Pancreas (tissue), 10 donors: ENCODE measurements around the gene PPP2R1A. TPM values are rescaled to one million over a fixed set of nuclear protein-coding genes. Genes with fewer than 3 reads are reported as not detected.
"Not testable (repeated sequence)": the region's sequence is repeated elsewhere in the genome, so short reads cannot be mapped to it uniquely, and the experiment has no call there.

Experiments
- ATAC-seq, 4 donors: fragments of 200-7000 bp; cut with Tn5 transposase; one replicate each; pipeline versions ENCODE4 v1.8.0 to v1.9.1; 2020; ENCODE audit warnings: mild to moderate bottlenecking in 4 of 4, moderate library complexity in 4 of 4
- DNase-seq, 6 donors: peaks; one replicate each; pipeline ENCODE4 v3.0.0-alpha.2; 2020
- FAIRE-seq: peaks from 2 replicates; lab custom pipeline; 2012; peaks lifted over from hg19 to GRCh38; lab: Jason Lieb, UNC
- H3K27ac ChIP-seq, 4 donors: fragments of 200-600 bp; sonication (generic); 1 replicate in 3 of 4; 2 replicates in 1 of 4; pipeline versions ENCODE4 v1.5.0 to v1.8.0; 2020
- H3K27me3 ChIP-seq, 4 donors: fragments of 200-600 bp; one replicate each; pipeline ENCODE4 v1.8.0; 2021
- H3K36me3 ChIP-seq, 3 donors: fragments of 200-600 bp; sonication (generic) in 1 of 3; one replicate each; pipeline versions ENCODE4 v1.5.0 to v1.8.0; 2020 to 2021
- H3K4me1 ChIP-seq, 3 donors: fragments of 200-600 bp; one replicate each; pipeline ENCODE4 v1.8.0; 2021
- H3K4me3 ChIP-seq, 4 donors: fragments of 200-600 bp; sonication (generic) in 2 of 4; one replicate each; pipeline versions ENCODE4 v1.5.0 to v1.8.0; 2020 to 2021
- H3K9me3 ChIP-seq, 4 donors: fragments of 200-600 bp; one replicate each; pipeline ENCODE4 v1.8.0; 2021
- CTCF ChIP-seq, 4 donors: fragments of 200-600 bp; sonication (generic) in 3 of 4; IDR thresholded peaks; one replicate each; pipeline versions ENCODE4 v1.5.0 to v1.8.0; 2021; ENCODE audit warnings: antibody characterized with exemption in 4 of 4
- WGBS, 2 donors: extraction: QIAGEN DNeasy Blood & Tissue Kit; methylation state at CpG; one replicate each; pipeline ENCODE4 v1.1.7; 2013; 5-methylcytosine and 5-hydroxymethylcytosine counted together
- intact Hi-C, 3 donors: fragments of 100-400 bp; cut with DNase I; formaldehyde crosslinking; loops; one replicate each; pipeline versions ENCODE4 v1.11.1 to v1.14.2; 2022
- polyA plus RNA-seq, 2 donors: library from polyadenylated mRNA; stranded (reverse); fragments of 200-250 nt; gene quantifications; one replicate each; pipeline ENCODE4 v1.2.3, GENCODE V29; 2013
- total RNA-seq, 6 donors: library from RNA; stranded (reverse); fragmentation: NEBNext Ultra II Directional in 4 of 6; extraction: Animal tissue kit (Norgen Biotek cat#: 25700) in 4 of 6; gene quantifications; one replicate each; pipeline versions ENCODE4 v1.2.1 to v1.2.4, GENCODE V29; 2021 to 2023
- donor health status: healthy with polysubstance abuse.
- donor health status: DM: no; HTN: no; CAD: no; lungs with moderate emphysema.
- donor health status: DM: no; HTN: no; CAD: no.
- donor health status: control.
- donor health status: control.
- donor health status: Bipolar disorder and iron deficiency.
- donor health status: DM: yes; HTN: yes; CAD: no.
- donor health status: DM: no; HTN: no; CAD: no.
- donor health status: DM: no; HTN: no; CAD: no.
- donor health status: DM: yes; HTN: yes; CAD: no.

PPP2R1A gene
- total and polyA plus RNA-seq, 8 donors = 70.9 to 119 (median 99.1) TPM

GRCh38 chr19:52197964-52198363 lies 8.1 kb downstream of the PPP2R1A start:
- H3K36me3 ChIP-seq = peaks cover 0 to 11% (median 3%) of the 10 kb centered on the region in 3 donors
- ATAC-seq (no peak), FAIRE-seq (no peak), DNase-seq (no peak)
- no peaks in the 10 kb centered on the region for H3K27me3 ChIP-seq
- H3K4me1 ChIP-seq = peaks cover 0 to under 1% (median 0%) of the 10 kb centered on the region in 3 donors
- 83 to 86% methylated on average over 3 of the region's 3 CpGs for WGBS, 2 donors
- no peak for TF ChIP-seq CTCF (IDR thresholded peaks at IDR 0.05)
- H3K4me3 ChIP-seq = no peak overlapping the region
- intact Hi-C loops = no loop called here
- H3K27ac ChIP-seq = no peak overlapping the region
- H3K9me3 ChIP-seq = no peaks in the 10 kb centered on the region

DNA sequence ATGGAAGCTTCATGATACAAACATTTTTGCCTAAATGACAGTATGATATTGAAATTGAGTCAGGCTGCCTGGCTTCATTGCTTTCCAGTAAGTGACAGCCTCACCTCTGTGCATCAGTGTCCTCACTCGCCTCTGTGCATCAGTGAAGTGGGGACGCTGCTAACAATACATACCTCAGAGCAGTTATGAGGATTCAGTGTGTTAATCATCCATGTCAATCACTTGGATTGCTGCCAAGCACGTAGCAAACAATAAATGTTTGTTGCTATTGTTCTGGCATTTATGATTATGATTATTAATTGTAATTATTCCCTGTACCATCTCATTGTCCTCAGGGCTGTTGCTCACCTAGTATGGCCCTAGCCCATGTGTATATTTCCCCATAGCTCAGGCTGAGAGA lies 8.8 kb downstream of the PPP2R1A start:
- no peak overlapping the region for H3K27ac ChIP-seq
- peaks cover 0 to 18% (median 4%) of the 10 kb centered on the region in 3 donors for H3K36me3 ChIP-seq
- no peak overlapping the region for H3K4me3 ChIP-seq
- no peak for ATAC-seq
- no peak for DNase-seq
- no peaks in the 10 kb centered on the region for H3K27me3 ChIP-seq
- H3K4me1 ChIP-seq = no peaks in the 10 kb centered on the region
- no peaks in the 10 kb centered on the region for H3K9me3 ChIP-seq
- WGBS, 2 donors = 51 to 56% methylated on average over 3 of the region's 3 CpGs
- intact Hi-C loops = no loop called here
- FAIRE-seq = no peak
- TF ChIP-seq CTCF (IDR thresholded peaks at IDR 0.05) = no peak

GRCh38 chr19:52200044-52200443 lies 10.2 kb downstream of the PPP2R1A start:
- DNase-seq = no peak
- peak in 3 of 4 donors; percentile 38 to 56 (median 52) for ATAC-seq
- no peak overlapping the region for H3K27ac ChIP-seq

GRCh38 chr19:52200755-52201391 lies 11.0 kb downstream of the PPP2R1A start:
- peaks cover 0 to 35% (median 4%) of the 10 kb centered on the region in 3 donors for H3K36me3 ChIP-seq
- H3K9me3 ChIP-seq, ATAC-seq, intact Hi-C loops, H3K27me3 ChIP-seq, H3K4me1 ChIP-seq, H3K27ac ChIP-seq, H3K4me3 ChIP-seq, DNase-seq, FAIRE-seq: not testable (repeated sequence)
- WGBS, 2 donors = 63 to 65% methylated on average over 17 of the region's 17 CpGs

More at GRCh38 chr19:52200044-52200443, 10.2 kb downstream of the PPP2R1A start:
- TF ChIP-seq CTCF (IDR thresholded peaks at IDR 0.05) = no peak
- FAIRE-seq = no peak
- WGBS, 2 donors = 63 to 69% methylated on average over 7 of the region's 7 CpGs
- intact Hi-C loops = no loop called here
- no peaks in the 10 kb centered on the region for H3K27me3 ChIP-seq
- no peaks in the 10 kb centered on the region for H3K4me1 ChIP-seq
- no peaks in the 10 kb centered on the region for H3K9me3 ChIP-seq
- H3K36me3 ChIP-seq = peaks cover 0 to 29% (median 4%) of the 10 kb centered on the region in 3 donors
- no peak overlapping the region for H3K4me3 ChIP-seq

DNA sequence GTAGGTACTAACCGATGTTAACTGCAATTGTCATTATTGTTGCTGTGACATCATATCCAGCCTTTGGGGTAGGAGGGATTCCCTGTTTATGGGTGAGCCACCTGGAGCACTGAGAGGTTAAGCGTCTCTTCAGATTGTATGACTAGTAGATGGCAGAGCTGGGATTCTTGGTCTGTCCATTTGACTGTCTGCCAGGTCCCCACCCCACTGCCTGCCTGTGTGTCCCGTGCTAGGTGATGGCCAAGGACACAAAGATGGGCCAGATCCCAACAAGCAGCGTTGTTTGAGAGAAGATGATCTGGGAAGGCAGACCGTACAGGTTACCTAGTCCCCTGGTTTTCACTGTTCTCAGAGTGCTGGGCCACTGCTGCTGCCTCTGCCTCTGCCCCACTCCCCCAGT lies 16.6 kb downstream of the PPP2R1A start:
- ATAC-seq (no peak), DNase-seq (no peak), FAIRE-seq (no peak)
- no peak for TF ChIP-seq CTCF (IDR thresholded peaks at IDR 0.05)
- no peaks in the 10 kb centered on the region for H3K9me3 ChIP-seq
- intact Hi-C loops = no loop called here
- no peak overlapping the region for H3K27ac ChIP-seq
- no peak overlapping the region for H3K4me3 ChIP-seq
- 73 to 75% methylated on average over 5 of the region's 5 CpGs for WGBS, 2 donors
- peaks cover 4 to 66% (median 6%) of the 10 kb centered on the region in 3 donors for H3K36me3 ChIP-seq
- no peaks in the 10 kb centered on the region for H3K4me1 ChIP-seq
- no peaks in the 10 kb centered on the region for H3K27me3 ChIP-seq
